Measurements from ENCODE around the gene SEMA4A.

DNA sequence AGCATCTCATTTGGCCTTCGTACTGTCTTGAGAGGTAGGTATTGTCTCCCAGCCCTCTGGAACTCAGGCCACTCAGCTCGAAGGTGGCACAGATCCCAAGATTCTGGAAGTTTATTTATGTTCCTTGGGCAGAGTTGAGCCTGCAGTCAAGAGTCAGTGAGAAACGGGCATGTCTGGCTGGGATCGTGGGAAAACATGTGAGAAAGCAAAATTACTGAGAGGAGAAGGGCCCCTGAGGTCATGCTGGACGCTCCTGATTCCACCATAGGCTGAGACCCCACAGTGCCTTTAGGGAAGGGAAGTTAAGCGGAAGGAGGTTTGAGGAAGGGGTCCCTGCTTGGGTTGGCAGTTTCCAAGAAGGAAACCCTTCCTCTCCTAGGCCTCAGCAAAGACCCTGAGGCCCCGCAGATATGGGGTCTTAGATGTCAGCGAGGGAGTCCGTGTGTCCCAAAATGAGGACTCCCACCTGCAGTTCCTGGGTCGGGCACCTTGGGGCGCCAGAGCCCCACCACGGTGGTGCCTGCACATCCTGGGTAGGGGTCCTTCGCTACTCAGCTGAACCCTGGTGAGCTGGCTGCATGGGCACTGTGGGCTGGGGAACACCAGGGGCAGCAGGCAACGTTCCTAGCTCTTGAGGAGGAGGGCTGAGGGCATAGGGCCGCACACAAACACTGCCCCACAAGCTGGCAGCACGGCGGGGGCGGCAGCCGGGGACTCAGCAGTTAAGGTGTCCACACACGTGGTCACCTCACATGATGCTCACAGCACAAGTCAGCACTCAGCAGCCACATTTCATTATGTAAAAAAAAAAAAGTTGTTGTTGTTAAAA lies 12.3 kb upstream of the SEMA4A start:
- TF ChIP-seq, protein P1, sequence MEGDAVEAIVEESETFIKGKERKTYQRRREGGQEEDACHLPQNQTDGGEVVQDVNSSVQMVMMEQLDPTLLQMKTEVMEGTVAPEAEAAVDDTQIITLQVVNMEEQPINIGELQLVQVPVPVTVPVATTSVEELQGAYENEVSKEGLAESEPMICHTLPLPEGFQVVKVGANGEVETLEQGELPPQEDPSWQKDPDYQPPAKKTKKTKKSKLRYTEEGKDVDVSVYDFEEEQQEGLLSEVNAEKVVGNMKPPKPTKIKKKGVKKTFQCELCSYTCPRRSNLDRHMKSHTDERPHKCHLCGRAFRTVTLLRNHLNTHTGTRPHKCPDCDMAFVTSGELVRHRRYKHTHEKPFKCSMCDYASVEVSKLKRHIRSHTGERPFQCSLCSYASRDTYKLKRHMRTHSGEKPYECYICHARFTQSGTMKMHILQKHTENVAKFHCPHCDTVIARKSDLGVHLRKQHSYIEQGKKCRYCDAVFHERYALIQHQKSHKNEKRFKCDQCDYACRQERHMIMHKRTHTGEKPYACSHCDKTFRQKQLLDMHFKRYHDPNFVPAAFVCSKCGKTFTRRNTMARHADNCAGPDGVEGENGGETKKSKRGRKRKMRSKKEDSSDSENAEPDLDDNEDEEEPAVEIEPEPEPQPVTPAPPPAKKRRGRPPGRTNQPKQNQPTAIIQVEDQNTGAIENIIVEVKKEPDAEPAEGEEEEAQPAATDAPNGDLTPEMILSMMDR (IDR thresholded peaks at IDR 0.05; ENCODE audit: insufficient read depth, low read depth, low read length), result peak; percentile 32
- TF ChIP-seq EZH2 (IDR thresholded peaks at IDR 0.05; ENCODE audit: insufficient read depth, low read length), result no peak

All from astrocyte (in vitro differentiated cells and primary cell).